B cell (primary cell): Measurements from ENCODE around the gene GRID1. TPM values are rescaled to one million over a fixed set of nuclear protein-coding genes. Genes with fewer than 3 reads are reported as not detected.

ENCODE experiments used
- ATAC-seq: fragments of 200-7000 bp; cut with Tn5 transposase; one replicate; pipeline ENCODE4 v1.10.0; 2021; ENCODE audit warnings: low read depth, mild to moderate bottlenecking, moderate number of reproducible peaks, moderate library complexity
- CTCF ChIA-PET: fragments of 350-600 bp; sonication (Branson Sonifier 250); formaldehyde crosslinking; loops from one replicate; lab custom pipeline; 2021; ENCODE audit warnings: antibody characterized with exemption, inconsistent platforms; lab: Charles Lee
- POLR2A ChIA-PET: fragments of 350-600 bp; sonication (Branson Sonifier 250); formaldehyde crosslinking; loops from one replicate; lab custom pipeline; 2021; ENCODE audit warnings: antibody characterized with exemption; lab: Charles Lee
- DNase-seq: peaks from one replicate; pipeline ENCODE4 v3.0.0; 2013
- H2AFZ ChIP-seq: 2 replicates; pipeline ENCODE4 v1.6.1; 2012; ENCODE audit warnings: mild to moderate bottlenecking, low read depth, low read length; ENCODE audit not compliant: insufficient read depth, poor library complexity, severe bottlenecking
- H3K27ac ChIP-seq, 2 donors: 1 replicate in 1 of 2; 2 replicates in 1 of 2; pipeline ENCODE4 v1.5.1; 2012 to 2013; ENCODE audit warnings: low read length in 2 of 2, mild to moderate bottlenecking in 2 of 2, moderate library complexity in 1 of 2
- H3K27me3 ChIP-seq, 4 experiments: fragments of 200-600 bp in 1 of 4; sonication (generic) in 1 of 4; replicated peaks in 1 of 4; 1 replicate in 2 of 4; 2 replicates in 2 of 4; pipeline versions ENCODE4 v1.6.1 to v1.7.0; 2013 to 2016; ENCODE audit warnings: low read length in 3 of 4, mild to moderate bottlenecking in 2 of 4, mixed read lengths in 1 of 4, moderate library complexity in 1 of 4; ENCODE audit not compliant: insufficient read depth in 4 of 4, control insufficient read depth in 3 of 4; ENCODE audit errors: control extremely low read depth in 1 of 4
- H3K36me3 ChIP-seq, 2 experiments: replicated peaks in 1 of 2; 1 replicate in 1 of 2; 2 replicates in 1 of 2; pipeline versions ENCODE4 v1.6.1 to v1.7.1; 2013; ENCODE audit warnings: low read length in 1 of 2; ENCODE audit not compliant: insufficient read depth in 2 of 2, control insufficient read depth in 1 of 2; ENCODE audit errors: control extremely low read depth in 1 of 2, extremely low read depth in 1 of 2
- H3K4me1 ChIP-seq, 2 donors: fragments of 200-600 bp in 1 of 2; sonication (generic) in 1 of 2; 1 replicate in 1 of 2; 2 replicates in 1 of 2; pipeline versions ENCODE4 v1.5.1 to v1.6.1; 2013 to 2017; ENCODE audit warnings: low read length in 2 of 2; ENCODE audit not compliant: control insufficient read depth in 2 of 2, insufficient read depth in 2 of 2
- H3K4me2 ChIP-seq: replicated peaks from 2 replicates; pipeline ENCODE3; 2012; ENCODE audit warnings: mild to moderate bottlenecking, low read depth, low read length; ENCODE audit not compliant: poor library complexity, severe bottlenecking
- H3K4me3 ChIP-seq, 5 experiments: fragments of 200-600 bp in 1 of 5; sonication (generic) in 1 of 5; 1 replicate in 3 of 5; 2 replicates in 2 of 5; pipeline versions ENCODE4 v1.5.1 to v1.7.0; 2011 to 2016; ENCODE audit warnings: low read length in 4 of 5, mild to moderate bottlenecking in 4 of 5, low read depth in 2 of 5, control low read depth in 1 of 5, moderate library complexity in 1 of 5; ENCODE audit not compliant: insufficient read depth in 1 of 5; ENCODE audit errors: control extremely low read depth in 1 of 5, extremely low read depth in 1 of 5
- H3K79me2 ChIP-seq: fragments of 200-600 bp; sonication (generic); one replicate; pipeline ENCODE4 v1.6.0; 2016; ENCODE audit warnings: low read length; ENCODE audit not compliant: control insufficient read depth, insufficient read depth
- H3K9ac ChIP-seq: fragments of 200-600 bp; sonication (generic); 2 replicates; pipeline ENCODE4 v1.6.1; 2017; ENCODE audit warnings: mild to moderate bottlenecking, low read length, moderate library complexity
- H3K9me3 ChIP-seq, 3 donors: one replicate each; pipeline versions ENCODE4 v1.6.1 to v1.7.1; 2013; ENCODE audit warnings: low read length in 2 of 3; ENCODE audit not compliant: control insufficient read depth in 2 of 3, insufficient read depth in 1 of 3; ENCODE audit errors: control extremely low read depth in 1 of 3
- H4K20me1 ChIP-seq: 2 replicates; pipeline ENCODE4 v1.6.0; 2012; ENCODE audit warnings: mild to moderate bottlenecking, low read length; ENCODE audit not compliant: insufficient read depth, control insufficient read depth, poor library complexity, severe bottlenecking
- H3K27ac Mint-ChIP-seq: one replicate; pipeline ENCODE4 v1.8.0; 2021; ENCODE audit warnings: mixed read lengths
- H3K27me3 Mint-ChIP-seq: one replicate; pipeline ENCODE4 v1.8.0; 2021; ENCODE audit warnings: mixed read lengths
- H3K4me1 Mint-ChIP-seq: one replicate; pipeline ENCODE4 v1.8.0; 2021; ENCODE audit warnings: mixed read lengths
- H3K4me3 Mint-ChIP-seq: one replicate; pipeline ENCODE4 v1.8.0; 2021; ENCODE audit warnings: mixed read lengths
- H3K9me3 Mint-ChIP-seq: one replicate; pipeline ENCODE4 v1.8.0; 2022; ENCODE audit warnings: mixed read lengths; ENCODE audit not compliant: insufficient read depth
- CTCF ChIP-seq: fragments of 200-600 bp; IDR thresholded peaks from one replicate; pipeline ENCODE4 v1.8.0; 2022; ENCODE audit warnings: antibody characterized with exemption, mild to moderate bottlenecking
- EZH2 ChIP-seq: IDR thresholded peaks from 2 replicates; pipeline ENCODE4 v1.6.1; 2012; ENCODE audit warnings: borderline replicate concordance, low read depth, mild to moderate bottlenecking, moderate library complexity, low read length; ENCODE audit not compliant: insufficient read depth, poor library complexity, severe bottlenecking
- WGBS: methylation state at CpG from one replicate; pipeline ENCODE4 v1.1.5; 2013; ENCODE audit warnings: missing lambda C conversion rate; ENCODE audit not compliant: insufficient coverage; 5-methylcytosine and 5-hydroxymethylcytosine counted together
- intact Hi-C: fragments of 100-400 bp; cut with micrococcal nuclease; formaldehyde crosslinking; loops from one replicate; pipeline ENCODE4 v1.10.0; 2022
- polyA plus RNA-seq: library from polyadenylated mRNA; depleted of rRNA; stranded (reverse); fragments of >200 nt; gene quantifications from 2 replicates; pipeline ENCODE4 v1.2.3, GENCODE V29; 2012
- total RNA-seq, 2 donors: library from RNA; stranded (reverse); fragments of 120-200 nt in 1 of 2; gene quantifications; 1 replicate in 1 of 2; 2 replicates in 1 of 2; pipeline versions ENCODE4 v1.2.3 to v1.2.4, GENCODE V29; 2013 to 2022

Gene GRID1
- total and polyA plus RNA-seq, 2 donors (not counting 1 experiment from before 2014, with no cell fraction given), result not detected

GRCh38 chr10:85864173-85864549 is 502.4 kb downstream of the GRID1 start:
- intact Hi-C loops, result no loop called here
- Histone ChIP-seq H4K20me1 (no peaks in the 10 kb centered on the region), H3K4me2 (no peak overlapping the region), H3K4me3 (no peak overlapping the region), H3K4me1 (no peaks in the 10 kb centered on the region), H3K27me3 (peaks cover 0 to 26% (median 0%) of the 10 kb centered on the region in 4 experiments), H3K9ac (no peak overlapping the region), H3K36me3 (no peaks in the 10 kb centered on the region), H3K9me3 (peaks cover 0 to 10% (median 0%) of the 10 kb centered on the region in 3 donors), H3K79me2 (no peaks in the 10 kb centered on the region), H3K27ac (no peak overlapping the region), H2AFZ (no peak overlapping the region)
- TF ChIP-seq CTCF (no peak), EZH2 (no peak)
- no peaks in the 10 kb centered on the region for H3K9me3 Mint-ChIP-seq
- ChIA-PET CTCF (no interaction called here), POLR2A (no interaction called here)
- H3K27me3 Mint-ChIP-seq, result peaks cover 62% of the 10 kb centered on the region
- ATAC-seq, result no peak
- no peak overlapping the region for H3K27ac Mint-ChIP-seq
- H3K4me3 Mint-ChIP-seq, result no peak overlapping the region
- no peaks in the 10 kb centered on the region for H3K4me1 Mint-ChIP-seq
- no peak for DNase-seq
- 92% methylated on average over 3 of the region's 5 CpGs for WGBS

- ATAC-seq (no peak), DNase-seq (no peak)
- Histone ChIP-seq H4K20me1 (no peaks in the 10 kb centered on the region), H3K4me3 (no peak overlapping the region), H2AFZ (no peak overlapping the region), H3K4me2 (no peak overlapping the region), H3K79me2 (no peaks in the 10 kb centered on the region), H3K27ac (no peak overlapping the region), H3K36me3 (no peaks in the 10 kb centered on the region), H3K9ac (no peak overlapping the region), H3K9me3 (peaks cover 0 to 10% (median 0%) of the 10 kb centered on the region in 3 donors), H3K27me3 (peaks cover 0 to 26% (median 0%) of the 10 kb centered on the region in 4 experiments), H3K4me1 (no peaks in the 10 kb centered on the region)
- 82% methylated on average over 3 of the region's 7 CpGs for WGBS
- intact Hi-C loops, result no loop called here
- Mint-ChIP-seq H3K9me3 (no peaks in the 10 kb centered on the region), H3K4me3 (no peak overlapping the region), H3K27ac (no peak overlapping the region), H3K27me3 (peaks cover 66% of the 10 kb centered on the region), H3K4me1 (no peaks in the 10 kb centered on the region)
- CTCF ChIA-PET, result no interaction called here
- TF ChIP-seq CTCF, result no peak
- no peak for TF ChIP-seq EZH2
- POLR2A ChIA-PET, result no interaction called here
These were observed 503.1 kb downstream of the GRID1 start for GRCh38 chr10:85863301-85864172.
